Right lobe of liver (tissue), 6 donors: ENCODE results near the gene SOX10. TPM values are rescaled to one million over a fixed set of nuclear protein-coding genes. Genes with fewer than 3 reads are reported as not detected.
"Not testable (repeated sequence)": the region's sequence is repeated elsewhere in the genome, so short reads cannot be mapped to it uniquely, and the experiment has no call there.

Experiments used
- ATAC-seq, 4 donors: fragments of 200-7000 bp; cut with Tn5 transposase; one replicate each; pipeline ENCODE4 v1.9.1; 2020; ENCODE audit warnings: mild to moderate bottlenecking in 4 of 4, moderate library complexity in 4 of 4
- DNase-seq, 3 donors: peaks; one replicate each; pipeline ENCODE4 v3.0.0-alpha.2; 2020
- H3K27ac ChIP-seq, 3 donors: fragments of 200-600 bp; one replicate each; pipeline ENCODE4 v1.8.0; 2022
- H3K27me3 ChIP-seq, 2 donors: fragments of 200-600 bp; one replicate each; pipeline ENCODE4 v1.8.0; 2022
- H3K36me3 ChIP-seq, 4 donors: fragments of 200-600 bp; sonication (generic) in 1 of 4; one replicate each; pipeline versions ENCODE4 v1.5.1 to v1.8.0; 2017 to 2022; ENCODE audit warnings: control low read depth in 1 of 4
- H3K4me1 ChIP-seq, 4 donors: fragments of 200-600 bp; sonication (generic) in 1 of 4; one replicate each; pipeline versions ENCODE4 v1.5.1 to v1.8.0; 2017 to 2022; ENCODE audit warnings: control low read depth in 1 of 4
- H3K4me3 ChIP-seq, 3 donors: fragments of 200-600 bp; one replicate each; pipeline ENCODE4 v1.8.0; 2022
- H3K9me3 ChIP-seq, 4 donors: fragments of 200-600 bp; sonication (generic) in 1 of 4; one replicate each; pipeline versions ENCODE4 v1.5.1 to v1.8.0; 2017 to 2022; ENCODE audit warnings: control low read depth in 1 of 4
- CTCF ChIP-seq, 4 donors: fragments of 200-600 bp in 3 of 4; fragments of 450-650 bp in 1 of 4; IDR thresholded peaks; one replicate each; pipeline versions ENCODE4 v1.5.1 to v1.8.0; 2016 to 2022; ENCODE audit warnings: antibody characterized with exemption in 4 of 4, mild to moderate bottlenecking in 2 of 4
- POLR2A ChIP-seq: fragments of 450-650 bp; IDR thresholded peaks from one replicate; pipeline ENCODE4 v1.6.1; 2017; ENCODE audit warnings: antibody characterized with exemption, mild to moderate bottlenecking
- WGBS: methylation state at CpG from one replicate; pipeline ENCODE4 v1.1.6; 2018; ENCODE audit warnings: low coverage, low lambda C conversion rate; ENCODE audit not compliant: insufficient coverage; ENCODE audit errors: missing lambda C conversion rate; 5-methylcytosine and 5-hydroxymethylcytosine counted together
- intact Hi-C, 2 donors: fragments of 100-400 bp; cut with DNase I; formaldehyde crosslinking; loops; one replicate each; pipeline versions ENCODE4 v1.11.2 to v1.14.1; 2022
- total RNA-seq, 6 experiments: library from RNA; depleted of rRNA in 2 of 6; stranded (reverse); fragments of >200 nt in 2 of 6; fragmentation: NEBNext Ultra II Directional in 3 of 6; extraction: Animal tissue kit (Norgen Biotek cat#: 25700) in 3 of 6; gene quantifications; one replicate each; pipeline versions ENCODE4 v1.1.0 to v1.2.4, GENCODE V29; 2016 to 2023
- donor health status: DM: no; HTN: yes; CAD: no.
- donor health status: DM: no; HTN: no; CAD: no.
- donor health status: DM: no; HTN: no; CAD: no.
- donor health status: DM: no; HTN: yes; CAD: no.
- donor health status: DM: no; HTN: yes; CAD: no.

Gene SOX10
- total RNA-seq, 6 experiments from 2014 or later: 0.24 to 0.29 TPM; not detected in 4

DNA sequence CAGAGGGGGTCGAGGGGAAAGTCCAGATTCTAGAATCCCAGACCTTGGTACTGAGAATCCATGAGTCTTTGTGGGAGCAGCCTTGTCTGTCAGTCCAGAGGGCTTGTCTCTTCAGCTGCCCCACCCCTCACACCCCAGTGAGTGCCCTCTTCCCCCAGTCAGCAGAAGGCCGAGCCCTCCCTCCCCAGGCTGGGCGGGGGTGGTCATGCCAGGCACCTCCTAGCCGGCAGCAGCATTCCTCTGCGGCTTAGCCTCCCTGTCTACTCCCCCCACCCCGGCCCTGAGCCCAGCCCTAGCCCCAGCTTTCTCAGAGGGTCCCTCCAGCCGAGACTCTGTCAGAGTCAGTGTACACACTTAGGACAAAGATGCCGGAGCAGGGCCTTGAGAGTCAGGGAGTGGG lies 4.6 kb downstream of the SOX10 start:
- WGBS: no CpG with 5 or more reads among the region's 8 CpGs
- ATAC-seq (no peak), DNase-seq (no peak)
- H3K4me3 ChIP-seq: no peak overlapping the region
- no peaks in the 10 kb centered on the region for H3K27me3 ChIP-seq
- no peak for TF ChIP-seq CTCF (IDR thresholded peaks at IDR 0.05)
- TF ChIP-seq POLR2A: no peak
- H3K36me3 ChIP-seq: no peaks in the 10 kb centered on the region
- peaks cover 0 to 23% (median 7%) of the 10 kb centered on the region in 4 donors for H3K4me1 ChIP-seq
- no peaks in the 10 kb centered on the region for H3K9me3 ChIP-seq
- H3K27ac ChIP-seq: no peak overlapping the region
- intact Hi-C loops: loop anchor here in 1 of 2 donors (10.0 kb wide), 1 partner anchor 155 kb away; the partner anchor contains the start of gene GALR3

DNA sequence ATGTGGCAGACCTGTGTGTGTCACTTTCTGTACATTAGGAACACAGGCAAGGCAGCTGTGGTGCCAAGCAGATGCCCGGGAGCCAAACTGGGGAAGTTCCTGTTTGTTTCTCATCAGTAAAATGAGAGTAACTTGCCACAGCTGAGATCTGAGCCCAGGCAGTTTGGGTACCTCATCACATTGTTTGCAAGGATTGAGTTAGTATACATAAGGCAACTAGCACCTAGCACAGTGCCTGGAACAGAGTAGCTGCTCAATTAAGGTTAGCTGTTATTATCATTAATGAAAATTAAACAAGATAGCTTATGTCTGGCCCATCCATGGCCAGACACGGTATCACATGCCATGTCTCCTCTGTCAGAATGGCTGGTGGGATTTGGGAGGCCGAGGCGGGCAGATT lies 7.8 kb downstream of the SOX10 start:
- 100% methylated on average over 1 of the region's 4 CpGs for WGBS
- intact Hi-C loops: loop anchor here in 1 of 2 donors (10.0 kb wide), 1 partner anchor 152 kb away; the partner anchor contains the start of gene GALR3
- no peaks in the 10 kb centered on the region for H3K36me3 ChIP-seq
- DNase-seq (no peak), ATAC-seq (no peak)
- H3K9me3 ChIP-seq: no peaks in the 10 kb centered on the region
- TF ChIP-seq CTCF (IDR thresholded peaks at IDR 0.05): no peak
- no peak for TF ChIP-seq POLR2A
- H3K27ac ChIP-seq: no peak overlapping the region
- no peaks in the 10 kb centered on the region for H3K27me3 ChIP-seq
- peaks cover 0 to 9% (median 4%) of the 10 kb centered on the region in 4 donors for H3K4me1 ChIP-seq
- H3K4me3 ChIP-seq: no peak overlapping the region

DNA sequence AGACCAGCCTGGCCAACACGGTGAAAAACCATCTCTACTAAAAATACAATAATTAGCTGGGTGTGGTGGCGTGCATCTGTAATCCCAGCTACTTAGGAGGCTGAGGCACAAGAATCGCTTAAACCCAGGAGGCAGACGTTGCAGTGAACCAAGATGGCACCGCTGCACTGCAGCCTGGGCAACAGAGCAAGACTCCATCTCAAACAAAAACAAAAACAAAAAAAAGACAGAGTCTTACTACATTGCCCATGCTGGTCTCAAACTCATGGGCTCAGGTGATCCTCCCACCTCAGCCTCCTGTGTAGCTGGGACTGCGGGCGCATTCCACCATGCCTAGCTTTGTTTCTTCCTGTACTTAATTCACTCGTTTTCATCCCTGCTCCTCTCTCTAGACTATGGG lies 8.3 kb downstream of the SOX10 start:
- not testable (repeated sequence) for H3K27ac ChIP-seq, H3K4me3 ChIP-seq, DNase-seq

DNA sequence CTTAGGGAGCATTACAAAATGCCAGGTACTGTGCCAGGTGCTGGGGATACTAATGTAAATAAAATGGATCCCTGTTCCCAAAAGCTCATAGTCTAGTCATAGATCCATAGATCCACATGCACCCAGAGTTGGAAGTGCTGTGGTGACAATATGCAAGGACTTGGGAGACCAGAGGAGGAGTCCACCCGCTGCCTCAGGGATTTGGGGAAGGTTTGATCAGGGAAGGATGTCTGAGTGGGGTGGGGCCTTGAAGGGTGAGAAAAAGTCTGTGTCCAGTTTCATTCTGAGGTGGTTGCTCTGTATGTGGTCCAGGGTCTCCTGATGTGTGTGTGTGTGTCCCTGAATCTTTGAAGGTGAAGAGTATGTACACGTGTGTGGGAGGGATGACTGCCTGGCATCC lies 9.2 kb downstream of the SOX10 start:
- no peak for TF ChIP-seq CTCF (IDR thresholded peaks at IDR 0.05)
- H3K27me3 ChIP-seq: no peaks in the 10 kb centered on the region
- no CpG with 5 or more reads among the region's 2 CpGs for WGBS
- ATAC-seq (no peak), DNase-seq (no peak)
- no peak overlapping the region for H3K4me3 ChIP-seq
- intact Hi-C loops: loop anchor here in 1 of 2 donors (10.0 kb wide), 1 partner anchor 150 kb away; the partner anchor contains the start of gene GALR3
- H3K9me3 ChIP-seq: no peaks in the 10 kb centered on the region
- no peaks in the 10 kb centered on the region for H3K36me3 ChIP-seq
- no peaks in the 10 kb centered on the region for H3K4me1 ChIP-seq
- H3K27ac ChIP-seq: no peak overlapping the region

More for the DNA sequence above, 8.3 kb downstream of the SOX10 start:
- H3K36me3 ChIP-seq, H3K27me3 ChIP-seq, H3K9me3 ChIP-seq, H3K4me1 ChIP-seq, ATAC-seq: not testable (repeated sequence)
- 86% methylated on average over 7 of the region's 8 CpGs for WGBS
- intact Hi-C loops: loop anchor here in 1 of 2 donors (10.0 kb wide), 1 partner anchor 151 kb away; the partner anchor contains the start of gene GALR3

GRCh38 chr22:37973271-37974170 lies 10.8 kb downstream of the SOX10 start:
- ATAC-seq (no peak), DNase-seq (no peak)
- H3K4me1 ChIP-seq: no peaks in the 10 kb centered on the region
- H3K27ac ChIP-seq: no peak overlapping the region
- intact Hi-C loops: loop anchor here in 1 of 2 donors (10.0 kb wide), 1 partner anchor 149 kb away; the partner anchor contains the start of gene GALR3
- H3K4me3 ChIP-seq: no peak overlapping the region
- no peaks in the 10 kb centered on the region for H3K9me3 ChIP-seq
- 92% methylated on average over 11 of the region's 33 CpGs for WGBS
- TF ChIP-seq POLR2A: no peak
- no peak for TF ChIP-seq CTCF (IDR thresholded peaks at IDR 0.05)
- H3K36me3 ChIP-seq: no peaks in the 10 kb centered on the region
- no peaks in the 10 kb centered on the region for H3K27me3 ChIP-seq
